Brain microvascular endothelial cell (primary cell): Measurements from ENCODE around the gene PDE8A.
"Not testable (repeated sequence)": the region's sequence is repeated elsewhere in the genome, so short reads cannot be mapped to it uniquely, and the experiment has no call there.

Experiments used
- DNase-seq: peaks from one replicate; pipeline ENCODE4 v3.0.0-alpha.2; 2020
- H3K27ac ChIP-seq: fragments of 250-450 bp; sonication (Bioruptor Pico); 2 replicates; pipeline ENCODE4 v1.5.1; 2020; ENCODE audit warnings: mild to moderate bottlenecking, moderate library complexity
- H3K27me3 ChIP-seq: fragments of 250-450 bp; sonication (Bioruptor Pico); replicated peaks from 2 replicates; pipeline ENCODE4 v1.5.1; 2020; ENCODE audit warnings: mild to moderate bottlenecking
- H3K36me3 ChIP-seq: fragments of 250-450 bp; sonication (Bioruptor Pico); replicated peaks from 2 replicates; pipeline ENCODE4 v1.5.1; 2020; ENCODE audit warnings: mild to moderate bottlenecking
- H3K4me3 ChIP-seq: 2 replicates; pipeline ENCODE4 v1.5.1; 2011; ENCODE audit warnings: low read depth, mild to moderate bottlenecking, control low read depth, low read length, moderate library complexity
- CTCF ChIP-seq: IDR thresholded peaks from 2 replicates; pipeline ENCODE4 v1.5.1; 2011; ENCODE audit warnings: low read depth, mild to moderate bottlenecking, moderate library complexity, low read length, control low read depth, inconsistent platforms; ENCODE audit errors: missing control alignments
- in situ Hi-C: cut with HindIII; loops from 2 replicates; pipeline ENCODE4 v1.10.0; 2017; ENCODE audit warnings: low sequenced_read_pairs, low pct_ligation_motif_present

PDE8A gene

GRCh38 chr15:85174521-85174920 is 192.9 kb downstream of the PDE8A start:
- in situ Hi-C loops = no loop called here
- TF ChIP-seq CTCF = no peak
- Histone ChIP-seq H3K36me3 (no peaks in the 10 kb centered on the region), H3K27me3 (no peaks in the 10 kb centered on the region), H3K4me3 (no peak overlapping the region), H3K27ac (no peak overlapping the region)
- DNase-seq = no peak

GRCh38 chr15:85177042-85177515 is 195.4 kb downstream of the PDE8A start:
- in situ Hi-C loops, H3K36me3 ChIP-seq, H3K27ac ChIP-seq, H3K4me3 ChIP-seq, H3K27me3 ChIP-seq: not testable (repeated sequence)
- DNase-seq = peak; percentile 86

GRCh38 chr15:85178308-85178707 is 196.7 kb downstream of the PDE8A start:
- H3K27ac ChIP-seq = no peak overlapping the region
- no peak overlapping the region for H3K4me3 ChIP-seq
- no peaks in the 10 kb centered on the region for H3K36me3 ChIP-seq
- TF ChIP-seq CTCF = no peak
- no peak for DNase-seq
- in situ Hi-C loops = no loop called here
- H3K27me3 ChIP-seq = no peaks in the 10 kb centered on the region

- in situ Hi-C loops = no loop called here
- DNase-seq = no peak
- TF ChIP-seq CTCF = no peak
- no peak overlapping the region for H3K27ac ChIP-seq
- H3K36me3 ChIP-seq = no peaks in the 10 kb centered on the region
- H3K27me3 ChIP-seq = no peaks in the 10 kb centered on the region
- no peak overlapping the region for H3K4me3 ChIP-seq
Measured at GRCh38 chr15:85179700-85180099, 198.0 kb downstream of the PDE8A start.

- DNase-seq, H3K27ac ChIP-seq, H3K27me3 ChIP-seq, in situ Hi-C loops, H3K36me3 ChIP-seq, H3K4me3 ChIP-seq: not testable (repeated sequence)
Measured at GRCh38 chr15:85185350-85185749, 203.7 kb downstream of the PDE8A start.

- H3K27me3 ChIP-seq, H3K27ac ChIP-seq, DNase-seq, H3K36me3 ChIP-seq, H3K4me3 ChIP-seq, in situ Hi-C loops: not testable (repeated sequence)
Measured at GRCh38 chr15:85188171-85188577, 206.5 kb downstream of the PDE8A start.
